Esophagus squamous epithelium (tissue), 4 donors: ENCODE data around the gene PLA2G10.

ENCODE experiments used
- CTCF ChIP-seq, 6 experiments: fragments of 450-650 bp in 4 of 6; fragments of 200-600 bp in 2 of 6; sonication (generic) in 2 of 6; IDR thresholded peaks; one replicate each; pipeline ENCODE4 v1.5.1; 2016 to 2019; ENCODE audit warnings: antibody characterized with exemption in 6 of 6, mild to moderate bottlenecking in 4 of 6, moderate library complexity in 4 of 6
- POLR2A ChIP-seq, 4 donors: fragments of 450-650 bp; IDR thresholded peaks; one replicate each; pipeline ENCODE4 v1.6.1; 2017; ENCODE audit warnings: antibody characterized with exemption in 4 of 4, mild to moderate bottlenecking in 4 of 4, moderate library complexity in 3 of 4

- TF ChIP-seq CTCF (IDR thresholded peaks at IDR 0.05) (no peak), POLR2A (IDR thresholded peaks at IDR 0.05) (no peak)
These were observed 16.5 kb downstream of the PLA2G10 start for GRCh38 chr16:14677627-14678026.
